BJ (cell line): Measurements from ENCODE around the gene PTPRG. TPM values are rescaled to one million over a fixed set of nuclear protein-coding genes. Genes with fewer than 3 reads are reported as not detected.

Experiments
- CTCF ChIA-PET: fragments of 350-600 bp; formaldehyde crosslinking; extraction: SDS; loops from one replicate; lab custom pipeline; 2021; ENCODE audit warnings: antibody characterized with exemption, inconsistent platforms; lab: Yijun Ruan, JAX
- POLR2A ChIA-PET: fragments of 300-600 bp; sonication (Branson Sonifier 250); formaldehyde crosslinking; extraction: SDS; loops from one replicate; lab custom pipeline; 2021; ENCODE audit warnings: antibody characterized with exemption; lab: Charles Lee
- DNase-seq: peaks from one replicate; pipeline ENCODE4 v3.0.0-alpha.2; 2011; ENCODE audit warnings: low read depth
- H3K27me3 ChIP-seq: 2 replicates; pipeline ENCODE4 v1.6.0; 2011; ENCODE audit warnings: low read length; ENCODE audit not compliant: control insufficient read depth, insufficient read depth
- H3K36me3 ChIP-seq: 2 replicates; pipeline ENCODE4 v1.5.1; 2011; ENCODE audit warnings: low read length; ENCODE audit not compliant: control insufficient read depth, insufficient read depth
- H3K4me3 ChIP-seq: 2 replicates; pipeline ENCODE4 v1.5.1; 2011; ENCODE audit warnings: low read depth, mild to moderate bottlenecking, control low read depth, low read length
- polyA plus RNA-seq: library from polyadenylated mRNA; depleted of rRNA; stranded (reverse); fragments of >200 nt; gene quantifications from 2 replicates; pipeline ENCODE4 v1.2.3, GENCODE V29; 2011
- TF ChIP-seq, protein P1 (sequence below): IDR thresholded peaks from 2 replicates; pipeline ENCODE4 v1.5.1; 2011; ENCODE audit warnings: low read depth, mild to moderate bottlenecking, control low read depth, inconsistent platforms, low read length, moderate library complexity; ENCODE audit not compliant: insufficient read depth

Gene PTPRG
- polyA plus RNA-seq, 1 experiment, result 20.8 TPM

GRCh38 chr3:61990327-61991027 lies 429.1 kb downstream of the PTPRG start:
- no peaks in the 10 kb centered on the region for H3K27me3 ChIP-seq
- DNase-seq, result no peak
- POLR2A ChIA-PET, result no interaction called here
- no peaks in the 10 kb centered on the region for H3K36me3 ChIP-seq
- TF ChIP-seq, protein P1, sequence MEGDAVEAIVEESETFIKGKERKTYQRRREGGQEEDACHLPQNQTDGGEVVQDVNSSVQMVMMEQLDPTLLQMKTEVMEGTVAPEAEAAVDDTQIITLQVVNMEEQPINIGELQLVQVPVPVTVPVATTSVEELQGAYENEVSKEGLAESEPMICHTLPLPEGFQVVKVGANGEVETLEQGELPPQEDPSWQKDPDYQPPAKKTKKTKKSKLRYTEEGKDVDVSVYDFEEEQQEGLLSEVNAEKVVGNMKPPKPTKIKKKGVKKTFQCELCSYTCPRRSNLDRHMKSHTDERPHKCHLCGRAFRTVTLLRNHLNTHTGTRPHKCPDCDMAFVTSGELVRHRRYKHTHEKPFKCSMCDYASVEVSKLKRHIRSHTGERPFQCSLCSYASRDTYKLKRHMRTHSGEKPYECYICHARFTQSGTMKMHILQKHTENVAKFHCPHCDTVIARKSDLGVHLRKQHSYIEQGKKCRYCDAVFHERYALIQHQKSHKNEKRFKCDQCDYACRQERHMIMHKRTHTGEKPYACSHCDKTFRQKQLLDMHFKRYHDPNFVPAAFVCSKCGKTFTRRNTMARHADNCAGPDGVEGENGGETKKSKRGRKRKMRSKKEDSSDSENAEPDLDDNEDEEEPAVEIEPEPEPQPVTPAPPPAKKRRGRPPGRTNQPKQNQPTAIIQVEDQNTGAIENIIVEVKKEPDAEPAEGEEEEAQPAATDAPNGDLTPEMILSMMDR, result no peak
- no peak overlapping the region for H3K4me3 ChIP-seq
- CTCF ChIA-PET, result no interaction called here

DNA sequence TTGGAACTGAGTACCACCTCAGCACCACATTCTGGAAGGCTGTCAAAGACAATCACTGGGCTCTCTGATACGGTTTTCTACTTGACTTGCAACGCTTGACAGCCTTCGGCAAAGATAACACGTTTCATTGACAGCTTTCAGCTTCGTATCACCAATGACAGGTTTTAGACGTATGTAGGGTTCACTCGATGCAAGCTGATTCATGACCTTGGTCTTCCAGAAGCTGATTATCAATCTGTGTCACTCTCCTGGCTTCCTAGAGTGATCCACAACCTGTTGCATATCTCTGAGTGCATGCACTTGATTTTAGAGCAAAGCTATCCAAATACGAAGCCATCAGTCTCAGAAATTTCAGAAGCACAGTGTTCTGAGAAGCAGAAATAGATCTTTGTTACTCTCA lies 430.3 kb downstream of the PTPRG start:
- TF ChIP-seq, protein P1, result no peak

GRCh38 chr3:61996366-61996765 lies 435.0 kb downstream of the PTPRG start:
- Histone ChIP-seq H3K27me3 (no peaks in the 10 kb centered on the region), H3K4me3 (no peak overlapping the region), H3K36me3 (no peaks in the 10 kb centered on the region)
- POLR2A ChIA-PET, result no interaction called here
- TF ChIP-seq, protein P1, result no peak
- DNase-seq, result no peak
- CTCF ChIA-PET, result no interaction called here

More for the DNA sequence above, 430.3 kb downstream of the PTPRG start:
- no peaks in the 10 kb centered on the region for H3K27me3 ChIP-seq
- POLR2A ChIA-PET, result no interaction called here
- H3K36me3 ChIP-seq, result no peaks in the 10 kb centered on the region
- no peak for DNase-seq
- CTCF ChIA-PET, result interaction anchor here (0.6 to 0.7 kb wide), 3 partner anchors 23 to 35 kb away, joined by 3 read pairs; no protein-coding TSS in a partner anchor
- H3K4me3 ChIP-seq, result no peak overlapping the region

DNA sequence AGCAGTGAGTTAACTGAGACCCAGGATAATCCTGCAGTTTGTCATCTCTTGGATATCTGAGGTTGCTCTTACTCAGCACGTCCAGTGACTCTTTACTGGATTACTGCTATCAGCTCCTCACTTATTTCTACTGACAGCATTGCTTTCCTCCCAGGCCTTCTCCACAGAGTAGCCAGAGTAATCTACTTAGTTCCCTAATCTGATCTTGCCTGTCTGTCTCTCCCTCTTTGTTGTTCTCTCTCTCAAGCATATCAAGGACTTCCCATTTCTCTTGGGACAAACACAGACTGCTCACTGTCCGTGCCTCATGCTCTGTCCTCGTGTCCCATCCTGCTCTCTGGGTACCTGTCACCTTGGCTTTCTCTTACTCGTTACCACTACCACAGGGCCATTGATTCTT lies 435.7 kb downstream of the PTPRG start:
- Histone ChIP-seq H3K36me3 (no peaks in the 10 kb centered on the region), H3K4me3 (no peak overlapping the region), H3K27me3 (no peaks in the 10 kb centered on the region)
- DNase-seq, result no peak
- TF ChIP-seq, protein P1, result no peak
- POLR2A ChIA-PET, result no interaction called here
- CTCF ChIA-PET, result no interaction called here

DNA sequence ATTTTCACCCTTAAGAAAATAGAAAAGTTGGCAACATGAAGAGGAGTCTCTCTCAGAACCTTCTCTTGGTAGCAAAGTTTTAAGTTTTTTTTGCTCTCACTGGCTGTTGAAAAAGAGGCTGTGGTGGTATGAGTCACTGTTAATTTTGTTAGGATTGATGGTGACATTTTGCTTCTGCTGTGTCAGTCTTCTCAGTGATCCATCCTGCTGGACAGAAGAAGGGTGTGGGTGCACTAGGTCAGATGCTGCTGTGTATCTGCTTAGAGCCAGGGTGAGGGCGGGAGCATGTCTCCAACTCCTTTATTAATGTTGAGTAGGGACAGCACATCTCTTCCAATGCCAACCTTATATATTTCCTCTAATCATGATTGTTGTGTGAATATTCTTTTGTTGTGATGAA lies 442.5 kb downstream of the PTPRG start:
- Histone ChIP-seq H3K36me3 (no peaks in the 10 kb centered on the region), H3K27me3 (no peaks in the 10 kb centered on the region), H3K4me3 (no peak overlapping the region)
- CTCF ChIA-PET, result no interaction called here
- POLR2A ChIA-PET, result no interaction called here
- TF ChIP-seq, protein P1, result no peak
- no peak for DNase-seq
